H9 (cell line): ENCODE results near the gene SS18. TPM values are rescaled to one million over a fixed set of nuclear protein-coding genes. Genes with fewer than 3 reads are reported as not detected.

ENCODE experiments used
- DNase-seq: peaks from one replicate; pipeline ENCODE4 v3.0.0-alpha.2; 2017
- H2AFZ ChIP-seq: one replicate; pipeline ENCODE4 v1.6.1; 2013; ENCODE audit warnings: mild to moderate bottlenecking, low read length, control low read depth, moderate library complexity
- H2AK5ac ChIP-seq: 2 replicates; pipeline ENCODE4 v1.6.1; 2013; ENCODE audit warnings: low read length, control low read depth, mixed read lengths; ENCODE audit not compliant: insufficient read length
- H2BK120ac ChIP-seq: one replicate; pipeline ENCODE4 v1.6.1; 2013; ENCODE audit warnings: low read depth, mild to moderate bottlenecking, low read length, control low read depth, inconsistent platforms; ENCODE audit not compliant: poor library complexity, severe bottlenecking
- H2BK12ac ChIP-seq: 2 replicates; pipeline ENCODE4 v1.6.1; 2013; ENCODE audit warnings: low read length, control low read depth, mixed read lengths, low read depth; ENCODE audit not compliant: insufficient read length
- H2BK15ac ChIP-seq: 2 replicates; pipeline ENCODE4 v1.6.1; 2013; ENCODE audit warnings: low read depth, low read length, control low read depth
- H2BK20ac ChIP-seq: one replicate; pipeline ENCODE4 v1.6.1; 2013; ENCODE audit warnings: low read depth, mild to moderate bottlenecking, low read length, control low read depth, inconsistent platforms; ENCODE audit not compliant: poor library complexity, severe bottlenecking
- H2BK5ac ChIP-seq: 2 replicates; pipeline ENCODE4 v1.6.1; 2013; ENCODE audit warnings: low read length, control low read depth, mixed read lengths; ENCODE audit not compliant: insufficient read length
- H3K14ac ChIP-seq: 2 replicates; pipeline ENCODE4 v1.6.1; 2013; ENCODE audit warnings: low read length, control low read depth; ENCODE audit not compliant: insufficient read depth
- H3K18ac ChIP-seq: 2 replicates; pipeline ENCODE4 v1.6.1; 2013; ENCODE audit warnings: low read depth, mild to moderate bottlenecking, mixed read lengths, low read length, control low read depth; ENCODE audit not compliant: insufficient read length
- H3K23ac ChIP-seq: 2 replicates; pipeline ENCODE4 v1.6.1; 2013; ENCODE audit warnings: low read length, control low read depth, mixed read lengths, low read depth; ENCODE audit not compliant: insufficient read length
- H3K23me2 ChIP-seq: 2 replicates; pipeline ENCODE4 v1.6.1; 2013; ENCODE audit warnings: low read depth, mild to moderate bottlenecking, mixed read lengths, low read length, control low read depth; ENCODE audit not compliant: insufficient read length, poor library complexity, severe bottlenecking
- H3K27ac ChIP-seq: 2 replicates; pipeline ENCODE4 v1.5.1; 2013; ENCODE audit warnings: low read length, control low read depth, mixed read lengths, low read depth; ENCODE audit not compliant: insufficient read length
- H3K27me3 ChIP-seq: 2 replicates; pipeline ENCODE4 v1.6.1; 2013; ENCODE audit warnings: low read length, control low read depth, inconsistent platforms; ENCODE audit not compliant: insufficient read depth
- H3K4ac ChIP-seq: 2 replicates; pipeline ENCODE4 v1.6.1; 2013; ENCODE audit warnings: low read depth, mild to moderate bottlenecking, control low read depth, inconsistent platforms, low read length, moderate library complexity
- H3K4me1 ChIP-seq: 2 replicates; pipeline ENCODE4 v1.6.1; 2013; ENCODE audit warnings: low read length, control low read depth, inconsistent platforms; ENCODE audit not compliant: insufficient read depth
- H3K4me2 ChIP-seq: 2 replicates; pipeline ENCODE4 v1.6.1; 2013; ENCODE audit warnings: low read length, control low read depth, mixed read lengths; ENCODE audit not compliant: insufficient read length, insufficient read depth
- H3K56ac ChIP-seq: 2 replicates; pipeline ENCODE4 v1.6.1; 2013; ENCODE audit warnings: low read depth, mild to moderate bottlenecking, mixed read lengths, low read length, control low read depth; ENCODE audit not compliant: insufficient read length
- H3K79me1 ChIP-seq: 2 replicates; pipeline ENCODE4 v1.6.1; 2013; ENCODE audit warnings: low read depth, mild to moderate bottlenecking, moderate library complexity, low read length, control low read depth, inconsistent platforms; ENCODE audit not compliant: insufficient read depth, poor library complexity, severe bottlenecking
- H3K79me2 ChIP-seq: 2 replicates; pipeline ENCODE4 v1.6.1; 2013; ENCODE audit warnings: low read length, control low read depth, inconsistent platforms; ENCODE audit not compliant: insufficient read depth
- H3K9ac ChIP-seq: 2 replicates; pipeline ENCODE4 v1.6.1; 2013; ENCODE audit warnings: low read length, control low read depth, mixed read lengths; ENCODE audit not compliant: insufficient read length; ENCODE audit errors: extremely low read depth
- H3K9me3 ChIP-seq: one replicate; pipeline ENCODE4 v1.6.1; 2013; ENCODE audit warnings: low read depth, low read length, inconsistent platforms; ENCODE audit not compliant: control insufficient read depth
- H3T11ph ChIP-seq: one replicate; pipeline ENCODE4 v1.6.1; 2013; ENCODE audit warnings: mild to moderate bottlenecking, low read length, control low read depth, inconsistent platforms
- H4K20me1 ChIP-seq: one replicate; pipeline ENCODE4 v1.6.1; 2013; ENCODE audit not compliant: control insufficient read depth, insufficient read length, insufficient read depth
- H4K5ac ChIP-seq: 2 replicates; pipeline ENCODE4 v1.6.1; 2013; ENCODE audit warnings: low read depth, mild to moderate bottlenecking, mixed read lengths, low read length, control low read depth; ENCODE audit not compliant: insufficient read length
- H4K8ac ChIP-seq: replicated peaks from 2 replicates; pipeline ENCODE4 v1.6.1; 2013; ENCODE audit warnings: low read length, control low read depth, mixed read lengths, low read depth; ENCODE audit not compliant: insufficient read length
- H4K91ac ChIP-seq: 2 replicates; pipeline ENCODE4 v1.6.1; 2013; ENCODE audit warnings: low read depth, mild to moderate bottlenecking, moderate library complexity, mixed read lengths, low read length, control low read depth; ENCODE audit not compliant: insufficient read length
- H3K27ac Mint-ChIP-seq, 3 experiments: 2 replicates in 2 of 3; 3 replicates in 1 of 3; pipeline ENCODE4 v1.8.0; 2020 to 2021; ENCODE audit warnings: mixed read lengths in 3 of 3, mild to moderate bottlenecking in 1 of 3, moderate library complexity in 1 of 3
- H3K27me3 Mint-ChIP-seq: 2 replicates; pipeline ENCODE4 v1.8.0; 2021; ENCODE audit warnings: low read depth, mild to moderate bottlenecking, moderate library complexity, mixed read lengths
- H3K36me3 Mint-ChIP-seq, 3 experiments: 2 replicates in 2 of 3; 3 replicates in 1 of 3; pipeline ENCODE4 v1.8.0; 2020 to 2021; ENCODE audit warnings: low read depth in 3 of 3, mixed read lengths in 3 of 3; ENCODE audit not compliant: insufficient read depth in 1 of 3
- H3K4me1 Mint-ChIP-seq, 2 experiments: 2 replicates each; pipeline ENCODE4 v1.8.0; 2020; ENCODE audit warnings: mixed read lengths in 2 of 2
- H3K4me3 Mint-ChIP-seq, 2 experiments: 2 replicates in 1 of 2; 3 replicates in 1 of 2; pipeline ENCODE4 v1.8.0; 2020 to 2021; ENCODE audit warnings: mild to moderate bottlenecking in 2 of 2, mixed read lengths in 2 of 2, moderate library complexity in 1 of 2
- H3K9me3 Mint-ChIP-seq, 2 experiments: 2 replicates in 1 of 2; 3 replicates in 1 of 2; pipeline ENCODE4 v1.8.0; 2020; ENCODE audit warnings: mild to moderate bottlenecking in 2 of 2, mixed read lengths in 2 of 2, moderate library complexity in 1 of 2
- CTCF ChIP-seq: fragments of 200-600 bp; sonication (generic); conservative IDR thresholded peaks from 3 replicates; pipeline ENCODE4 v1.8.0; 2021; ENCODE audit warnings: antibody characterized with exemption, mild to moderate bottlenecking
- WGBS: extraction: QIAGEN DNeasy Blood & Tissue Kit; methylation state at CpG from one replicate; pipeline ENCODE4 v1.1.7; 2013; ENCODE audit warnings: missing lambda C conversion rate, low lambda C conversion rate, mixed read lengths; ENCODE audit not compliant: insufficient read length; ENCODE audit errors: extremely low coverage; 5-methylcytosine and 5-hydroxymethylcytosine counted together
- total RNA-seq: library from RNA; stranded (reverse); gene quantifications from 2 replicates; pipeline ENCODE4 v1.2.1, GENCODE V29; 2021

Gene SS18
- total RNA-seq, 1 experiment from 2014 or later, result 87.9 TPM

GRCh38 chr18:26091047-26091630 is 726 bp upstream of the SS18 start:
- Histone ChIP-seq H3T11ph (no peak overlapping the region), H3K56ac (no peak overlapping the region), H3K9ac (peak overlapping the region; percentile 63), H2BK5ac (no peak overlapping the region), H2BK120ac (no peak overlapping the region), H3K9me3 (no peaks in the 10 kb centered on the region), H3K79me2 (peaks cover 10% of the 10 kb centered on the region; the same call in 1 of the 2 replicates), H3K23ac (no peak overlapping the region), H3K14ac (no peak overlapping the region), H4K91ac (no peak overlapping the region), H2AFZ (peak overlapping the region; percentile 48), H3K27ac (peak overlapping the region; percentile 31), H2BK15ac (no peak overlapping the region), H3K4me1 (no peaks in the 10 kb centered on the region; the same call in 1 of the 2 replicates), H4K5ac (peak overlapping the region; percentile 56), H3K27me3 (no peaks in the 10 kb centered on the region), H2AK5ac (no peak overlapping the region), H3K23me2 (peaks cover 9% of the 10 kb centered on the region), H3K79me1 (no peaks in the 10 kb centered on the region), H2BK20ac (no peak overlapping the region), H4K8ac (no peak overlapping the region), H3K4ac (no peak overlapping the region), H3K4me2 (peak overlapping the region; percentile 76), H3K18ac (peak overlapping the region; percentile 60), H4K20me1 (no peaks in the 10 kb centered on the region), H2BK12ac (no peak overlapping the region)
- Mint-ChIP-seq H3K27me3 (no peaks in the 10 kb centered on the region), H3K4me1 (peaks cover 18 to 23% of the 10 kb centered on the region in 2 experiments), H3K36me3 (peaks cover 3 to 8% (median 7%) of the 10 kb centered on the region in 3 experiments; a peak in 5 of 7 replicates), H3K27ac (peak overlapping the region; percentile 92 to 98 (median 96)), H3K4me3 (peak overlapping the region; percentile 91 to 95), H3K9me3 (no peaks in the 10 kb centered on the region)
- no CpG with 5 or more reads among the region's 29 CpGs for WGBS
- no peak for TF ChIP-seq CTCF
- DNase-seq, result no peak
